Ishikawa (cell line): Measurements from ENCODE around the gene COL13A1.

Experiments used
- CEBPB ChIP-seq: IDR thresholded peaks from 2 replicates; pipeline ENCODE4 v1.6.1; 2012
- EP300 ChIP-seq: IDR thresholded peaks from 2 replicates; pipeline ENCODE4 v1.6.1; 2012; ENCODE audit warnings: borderline replicate concordance
- TAF1 ChIP-seq: IDR thresholded peaks from 2 replicates; pipeline ENCODE4 v1.6.1; 2012; ENCODE audit warnings: low read depth, mild to moderate bottlenecking
- ZBTB7A ChIP-seq: IDR thresholded peaks from 2 replicates; pipeline ENCODE4 v1.6.1; 2012; ENCODE audit warnings: low read depth
- TF ChIP-seq, protein P1 (sequence below): IDR thresholded peaks from 2 replicates; pipeline ENCODE4 v1.6.1; 2012

DNA sequence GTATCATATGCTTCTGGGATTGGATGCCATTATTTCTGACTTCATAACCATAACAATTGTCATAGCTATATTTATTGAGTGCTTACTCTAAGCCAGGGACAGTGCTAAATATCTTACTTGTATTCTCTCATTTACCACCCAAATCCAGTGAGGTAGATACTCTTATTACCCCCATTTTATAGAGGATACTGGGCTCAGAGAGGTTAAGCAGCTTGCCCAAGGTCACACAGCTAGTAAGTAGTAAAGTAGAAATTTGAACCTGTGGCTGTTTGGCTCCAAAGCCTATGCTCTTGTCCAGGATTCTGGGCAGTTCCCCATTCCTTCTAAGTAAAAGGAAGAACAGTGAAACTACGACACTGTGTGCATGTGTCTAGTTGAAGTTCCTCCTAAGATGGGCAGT lies 56.5 kb downstream of the COL13A1 start:
- TF ChIP-seq ZBTB7A, result no peak
- TF ChIP-seq TAF1, result no peak
- TF ChIP-seq CEBPB, result no peak
- TF ChIP-seq, protein P1, sequence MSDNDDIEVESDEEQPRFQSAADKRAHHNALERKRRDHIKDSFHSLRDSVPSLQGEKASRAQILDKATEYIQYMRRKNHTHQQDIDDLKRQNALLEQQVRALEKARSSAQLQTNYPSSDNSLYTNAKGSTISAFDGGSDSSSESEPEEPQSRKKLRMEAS, result no peak
- no peak for TF ChIP-seq EP300
